ENCODE measurements around the gene QSOX1.

- TF ChIP-seq, protein P1, sequence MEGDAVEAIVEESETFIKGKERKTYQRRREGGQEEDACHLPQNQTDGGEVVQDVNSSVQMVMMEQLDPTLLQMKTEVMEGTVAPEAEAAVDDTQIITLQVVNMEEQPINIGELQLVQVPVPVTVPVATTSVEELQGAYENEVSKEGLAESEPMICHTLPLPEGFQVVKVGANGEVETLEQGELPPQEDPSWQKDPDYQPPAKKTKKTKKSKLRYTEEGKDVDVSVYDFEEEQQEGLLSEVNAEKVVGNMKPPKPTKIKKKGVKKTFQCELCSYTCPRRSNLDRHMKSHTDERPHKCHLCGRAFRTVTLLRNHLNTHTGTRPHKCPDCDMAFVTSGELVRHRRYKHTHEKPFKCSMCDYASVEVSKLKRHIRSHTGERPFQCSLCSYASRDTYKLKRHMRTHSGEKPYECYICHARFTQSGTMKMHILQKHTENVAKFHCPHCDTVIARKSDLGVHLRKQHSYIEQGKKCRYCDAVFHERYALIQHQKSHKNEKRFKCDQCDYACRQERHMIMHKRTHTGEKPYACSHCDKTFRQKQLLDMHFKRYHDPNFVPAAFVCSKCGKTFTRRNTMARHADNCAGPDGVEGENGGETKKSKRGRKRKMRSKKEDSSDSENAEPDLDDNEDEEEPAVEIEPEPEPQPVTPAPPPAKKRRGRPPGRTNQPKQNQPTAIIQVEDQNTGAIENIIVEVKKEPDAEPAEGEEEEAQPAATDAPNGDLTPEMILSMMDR (conservative IDR thresholded peaks at IDR 0.05 in 1 of 2, IDR thresholded peaks at IDR 0.05 in 1 of 2; ENCODE audit: extremely low read depth in 1 of 2, insufficient read depth in 1 of 2, low read depth in 1 of 2, low read length in 2 of 2): no peak
- TF ChIP-seq EZH2 (IDR thresholded peaks at IDR 0.05; ENCODE audit: borderline replicate concordance, low read length): no peak
These were observed 12.5 kb downstream of the QSOX1 start for GRCh38 chr1:180167021-180167701.
